Stimulated activated CD8-positive, alpha-beta memory T cell treated with anti-CD3 and anti-CD28 coated beads, Interleukin-12 subunit alpha, Interleukin-12 subunit beta, amount 100 ng/mL, for 24 hours (primary cell): ENCODE measurements around the gene OSBP2.
"Not testable (repeated sequence)": the region's sequence is repeated elsewhere in the genome, so short reads cannot be mapped to it uniquely, and the experiment has no call there.

Source experiments
- DNase-seq: peaks from one replicate; pipeline ENCODE4 v3.0.0-alpha.2; 2020; ENCODE audit errors: extremely low read depth

Gene OSBP2

GRCh38 chr22:30763815-30764673 is 69.4 kb downstream of the OSBP2 start:
- DNase-seq, result no peak

DNA sequence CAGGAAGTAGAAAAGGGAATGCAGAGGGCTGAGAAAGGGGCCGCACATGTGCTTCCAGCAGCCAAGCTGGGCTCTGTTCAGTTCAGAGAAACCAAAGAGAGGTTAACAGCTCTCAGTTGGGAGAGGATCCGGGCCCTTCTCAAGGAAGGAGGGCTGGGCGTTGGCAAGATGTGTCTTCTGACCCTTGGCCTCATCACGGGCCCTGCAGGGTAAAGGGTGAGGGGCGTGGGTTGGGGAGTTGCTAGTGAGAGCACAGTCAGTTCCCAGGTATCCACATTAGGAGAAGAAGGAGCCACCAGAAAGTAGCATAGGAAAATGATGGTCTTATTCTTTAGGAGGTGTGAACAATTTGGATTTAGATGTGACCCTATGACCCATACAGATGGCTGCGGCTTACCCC is 73.0 kb downstream of the OSBP2 start:
- no peak for DNase-seq

GRCh38 chr22:30770716-30771115 is 76.0 kb downstream of the OSBP2 start:
- DNase-seq, result no peak

- no peak for DNase-seq
These were observed 79.2 kb downstream of the OSBP2 start for GRCh38 chr22:30773919-30774318.

DNA sequence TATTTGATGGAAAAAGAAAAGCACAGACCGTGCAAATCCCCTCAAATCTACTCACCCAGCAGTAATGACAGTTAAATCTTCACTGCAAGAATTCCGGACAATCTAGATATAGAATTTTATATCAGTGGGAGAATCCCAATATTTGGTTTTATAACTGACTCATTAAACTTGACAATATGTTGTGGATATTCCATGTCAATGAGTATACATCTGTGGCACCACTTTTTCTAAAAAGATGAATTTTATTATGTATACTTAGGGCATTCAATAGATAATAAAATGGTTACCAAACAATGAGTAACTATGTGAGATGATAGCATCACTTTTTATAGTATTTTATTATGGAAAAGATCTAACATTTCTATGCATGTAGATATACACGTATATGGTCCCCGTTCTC is 79.9 kb downstream of the OSBP2 start:
- no peak for DNase-seq

DNA sequence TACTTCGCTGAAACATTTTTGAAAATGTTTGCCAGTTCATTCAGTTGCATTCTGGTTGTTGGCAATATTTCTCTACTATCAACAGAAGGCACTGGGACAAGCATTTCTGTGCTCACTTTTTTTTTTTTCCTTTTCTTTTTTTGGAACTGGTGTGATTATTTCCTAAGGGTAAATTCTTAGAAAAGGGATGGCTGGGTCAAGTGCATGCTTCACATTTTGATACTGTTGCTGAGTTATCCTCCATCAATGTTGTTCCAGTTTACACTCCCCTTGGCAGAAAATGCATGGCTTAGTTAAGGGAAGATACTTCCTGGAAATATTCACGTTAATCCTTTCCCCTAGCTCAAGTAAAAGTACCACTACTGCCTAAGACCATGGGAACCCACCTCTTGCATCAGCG is 81.8 kb downstream of the OSBP2 start:
- DNase-seq, result no peak

- not testable (repeated sequence) for DNase-seq
These were observed 82.5 kb downstream of the OSBP2 start for GRCh38 chr22:30777146-30777545.

DNA sequence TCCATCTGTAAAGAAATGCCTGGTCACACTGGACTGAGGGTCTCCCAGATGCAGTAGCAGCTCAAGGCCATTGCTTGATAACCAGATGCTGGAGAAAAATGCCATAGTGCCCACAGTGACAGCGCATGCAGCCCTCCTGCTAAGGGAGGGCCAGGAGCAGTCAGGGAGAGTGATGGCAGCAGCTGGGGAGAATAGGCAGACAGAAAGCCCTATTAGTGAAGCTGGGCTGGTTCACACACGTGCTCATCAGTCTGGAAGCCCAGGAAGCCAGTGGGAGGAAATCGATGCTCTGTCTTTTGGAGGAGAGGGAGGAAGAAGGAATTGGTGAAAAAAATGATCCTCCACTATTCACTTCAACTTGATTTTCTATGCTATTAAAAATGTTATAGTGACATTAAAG is 82.9 kb downstream of the OSBP2 start:
- no peak for DNase-seq

GRCh38 chr22:30778261-30778660 is 83.6 kb downstream of the OSBP2 start:
- no peak for DNase-seq

DNA sequence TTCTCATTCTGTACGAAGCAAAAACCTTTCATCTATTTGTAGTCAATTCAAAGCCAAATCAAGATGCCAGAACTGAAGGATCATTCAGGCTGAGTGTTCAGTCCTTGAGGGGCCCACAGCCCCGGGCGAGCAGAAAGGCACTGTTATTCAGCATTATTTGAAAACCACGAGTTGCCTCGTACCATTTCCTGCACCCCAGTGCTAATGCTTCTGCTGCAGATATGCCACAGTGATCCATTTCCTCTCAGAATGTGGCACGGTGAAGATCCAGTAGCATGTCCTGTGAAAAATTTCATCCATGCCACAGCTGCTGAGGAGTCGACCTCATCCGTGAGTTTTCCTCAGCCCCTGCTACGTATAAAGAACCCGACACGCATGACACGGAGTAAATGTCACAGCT is 85.4 kb downstream of the OSBP2 start:
- DNase-seq, result no peak

- no peak for DNase-seq
These were observed 86.7 kb downstream of the OSBP2 start for GRCh38 chr22:30781271-30781875.

DNA sequence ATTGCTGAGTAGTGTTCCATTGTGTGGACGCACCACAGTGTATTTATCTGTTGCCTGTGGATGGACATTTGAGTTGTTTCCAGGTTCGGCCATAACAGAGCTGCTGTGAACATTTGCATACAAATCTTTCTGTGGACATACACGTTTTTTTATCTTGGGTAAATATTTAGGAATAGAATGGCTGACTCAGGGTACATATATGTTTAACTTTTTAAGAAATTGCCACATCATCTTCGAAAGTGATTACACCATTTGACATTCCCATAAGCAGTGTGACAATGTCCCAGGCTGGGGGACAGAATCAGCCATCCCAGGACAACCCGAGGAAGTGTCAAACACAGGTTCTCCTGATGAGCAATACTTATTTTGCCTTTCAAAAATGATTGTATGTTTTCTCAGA is 87.9 kb downstream of the OSBP2 start:
- DNase-seq, result no peak

DNA sequence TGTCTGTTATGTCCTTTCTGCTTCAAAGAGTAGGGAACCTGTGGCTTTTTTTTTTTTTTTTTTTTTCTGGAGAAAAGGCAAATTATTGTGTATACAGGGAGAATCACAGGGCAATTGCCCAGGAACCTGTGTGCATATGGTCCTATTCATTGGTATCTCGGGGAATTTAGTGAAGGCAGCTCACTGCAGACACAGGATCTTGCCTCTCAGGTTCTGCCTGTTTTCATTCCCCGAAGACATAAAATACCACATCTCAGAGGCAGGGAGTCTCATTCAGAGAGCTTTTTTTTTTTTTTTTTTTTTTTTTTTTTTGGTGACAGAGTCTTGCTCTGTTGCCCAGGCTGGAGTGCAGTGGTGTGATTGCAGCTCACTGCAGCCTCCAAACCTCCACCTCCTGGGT is 88.3 kb downstream of the OSBP2 start:
- DNase-seq, result no peak

GRCh38 chr22:30785527-30785926 is 90.9 kb downstream of the OSBP2 start:
- no peak for DNase-seq

DNA sequence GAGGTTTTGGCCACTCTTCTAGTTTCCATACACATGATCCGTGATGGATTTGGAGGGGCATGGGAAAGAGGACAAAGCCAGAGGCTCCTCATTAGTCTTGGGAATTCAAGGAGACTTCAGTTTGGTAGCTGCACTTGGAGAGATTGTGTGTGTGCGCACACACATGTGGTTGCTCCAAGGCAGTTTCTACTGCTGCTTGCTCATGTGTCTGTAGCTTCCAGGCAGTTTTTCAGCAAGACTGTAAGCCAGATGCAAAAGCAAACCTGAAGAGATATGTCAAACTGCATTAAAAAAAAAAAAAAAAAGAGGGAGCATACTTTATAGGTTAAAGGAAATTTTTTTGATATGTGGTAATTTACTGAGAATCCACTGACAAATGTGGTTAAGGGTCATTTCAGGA is 95.7 kb downstream of the OSBP2 start:
- no peak for DNase-seq

DNA sequence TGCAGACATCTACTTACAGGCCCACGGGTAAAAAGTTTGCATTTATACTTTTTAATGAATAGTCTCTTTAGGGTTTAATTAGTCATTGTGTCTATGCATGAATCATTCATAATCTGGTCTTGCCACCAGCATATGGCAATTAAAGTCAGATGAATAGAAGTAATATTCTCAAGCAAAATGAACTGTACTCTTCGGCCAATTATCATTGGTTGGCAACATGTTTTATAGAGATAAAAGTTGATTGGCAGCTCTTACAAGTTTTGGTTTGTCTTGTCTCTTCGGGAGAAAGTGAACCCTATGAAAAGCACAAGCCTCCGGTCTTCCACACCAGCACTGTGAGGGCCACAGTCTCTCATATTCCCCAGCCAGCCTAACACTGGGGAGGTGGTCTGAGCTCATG is 97.8 kb downstream of the OSBP2 start:
- no peak for DNase-seq

DNA sequence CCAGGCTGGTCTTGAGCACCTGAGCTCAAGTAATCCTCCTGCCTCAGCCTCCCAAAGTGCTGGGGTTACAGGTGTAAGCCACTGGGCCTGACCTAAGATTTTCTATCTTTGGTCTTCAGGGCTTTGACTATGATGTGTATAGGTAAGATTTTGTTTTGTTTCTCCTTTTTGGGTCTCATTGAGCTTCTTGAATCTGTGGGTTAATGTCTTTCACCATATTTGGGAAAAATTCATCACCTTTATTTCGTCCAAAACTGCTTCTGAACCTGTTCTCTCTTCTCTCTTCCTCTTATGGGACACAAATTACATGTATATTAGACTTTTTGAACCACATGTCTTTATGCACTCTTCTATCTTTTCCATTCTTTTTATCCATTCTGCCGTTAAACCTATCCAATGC is 100.4 kb downstream of the OSBP2 start:
- no peak for DNase-seq

DNA sequence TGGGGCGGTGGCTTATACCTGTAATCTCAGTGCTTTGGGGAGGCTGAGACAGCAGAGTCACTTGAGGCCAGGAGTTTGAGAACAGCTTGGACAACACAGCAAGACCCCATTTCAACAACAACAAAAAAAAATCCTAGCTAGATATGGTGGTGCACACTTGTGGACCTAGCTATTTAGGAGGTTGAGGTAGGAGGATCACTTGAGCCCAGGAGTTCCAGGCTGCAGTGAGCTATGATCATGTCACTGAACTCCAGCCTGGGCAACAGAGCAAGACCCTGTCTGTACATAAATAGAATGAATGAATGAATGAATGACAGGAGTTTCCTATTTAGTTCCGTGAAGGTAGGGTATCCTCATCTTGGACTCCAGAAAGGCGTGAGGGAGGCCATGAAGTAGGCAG is 107.0 kb downstream of the OSBP2 start:
- no peak for DNase-seq

- peak; percentile 23 for DNase-seq
These were observed 107.8 kb downstream of the OSBP2 start for GRCh38 chr22:30802202-30803166.

GRCh38 chr22:30803679-30804078 is 109.0 kb downstream of the OSBP2 start:
- no peak for DNase-seq

- no peak for DNase-seq
These were observed 110.0 kb downstream of the OSBP2 start for GRCh38 chr22:30804626-30805025.

DNA sequence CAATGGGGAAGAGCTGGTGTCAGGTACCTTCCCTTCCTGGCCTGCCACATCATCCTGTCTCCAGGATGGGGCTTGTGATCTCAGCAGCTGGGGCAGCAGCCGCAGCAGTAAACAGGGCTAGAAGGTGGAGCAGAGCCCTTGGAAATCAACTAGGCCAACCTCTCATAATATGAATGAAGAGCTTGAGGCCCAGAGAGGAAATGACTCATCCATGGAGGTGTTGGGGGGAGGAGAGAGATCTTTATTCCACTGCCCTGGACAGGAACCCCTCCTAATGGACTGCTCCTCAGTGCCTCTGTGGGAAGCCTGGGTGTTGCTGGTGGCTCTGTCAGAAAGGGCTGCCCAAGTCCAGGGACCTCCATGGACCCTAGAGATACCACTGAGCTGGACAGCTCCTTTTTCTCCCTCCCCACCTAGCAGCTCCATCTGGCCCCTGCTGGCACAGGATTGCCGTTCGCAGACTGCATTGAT is 111.8 kb downstream of the OSBP2 start:
- no peak for DNase-seq
